HG03139 (cell line): ENCODE measurements around the gene CD2.

Experiments
- ATAC-seq: cut with Tn5 transposase; IDR thresholded peaks from one replicate; pipeline ENCODE4 v1.9.1; 2021; ENCODE audit not compliant: unreplicated experiment

CD2 gene

DNA sequence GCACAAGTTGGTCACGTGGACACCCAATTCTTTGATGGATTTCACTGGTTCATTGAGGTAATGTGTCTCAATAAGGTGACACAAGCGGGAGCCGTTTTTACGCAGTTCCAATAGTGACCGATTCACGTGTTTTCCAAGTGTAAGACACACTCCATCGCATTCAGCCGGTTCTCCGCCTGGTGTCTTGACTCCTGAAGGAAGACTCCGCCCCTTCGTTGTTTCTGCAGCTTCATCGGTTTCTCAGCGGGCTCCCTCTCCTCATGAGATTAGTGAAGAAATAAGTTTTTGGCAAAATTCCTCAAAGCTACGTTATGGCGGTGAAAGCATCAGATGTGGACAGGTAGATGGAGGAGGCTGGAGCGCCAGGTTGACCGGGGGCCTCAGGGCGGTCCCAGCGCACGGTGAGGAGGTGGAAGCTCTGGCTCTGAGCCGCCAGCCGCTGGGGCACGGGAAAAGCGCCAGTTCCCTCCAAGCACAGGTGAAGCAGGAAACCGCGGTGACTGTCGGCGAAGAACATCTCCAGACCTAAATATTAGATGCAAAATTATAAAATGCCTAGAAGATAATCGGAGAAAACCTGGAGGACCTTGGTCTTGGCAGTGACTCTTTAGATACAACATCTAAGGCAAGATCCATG is 21.0 kb downstream of the CD2 start:
- ATAC-seq, result no peak

DNA sequence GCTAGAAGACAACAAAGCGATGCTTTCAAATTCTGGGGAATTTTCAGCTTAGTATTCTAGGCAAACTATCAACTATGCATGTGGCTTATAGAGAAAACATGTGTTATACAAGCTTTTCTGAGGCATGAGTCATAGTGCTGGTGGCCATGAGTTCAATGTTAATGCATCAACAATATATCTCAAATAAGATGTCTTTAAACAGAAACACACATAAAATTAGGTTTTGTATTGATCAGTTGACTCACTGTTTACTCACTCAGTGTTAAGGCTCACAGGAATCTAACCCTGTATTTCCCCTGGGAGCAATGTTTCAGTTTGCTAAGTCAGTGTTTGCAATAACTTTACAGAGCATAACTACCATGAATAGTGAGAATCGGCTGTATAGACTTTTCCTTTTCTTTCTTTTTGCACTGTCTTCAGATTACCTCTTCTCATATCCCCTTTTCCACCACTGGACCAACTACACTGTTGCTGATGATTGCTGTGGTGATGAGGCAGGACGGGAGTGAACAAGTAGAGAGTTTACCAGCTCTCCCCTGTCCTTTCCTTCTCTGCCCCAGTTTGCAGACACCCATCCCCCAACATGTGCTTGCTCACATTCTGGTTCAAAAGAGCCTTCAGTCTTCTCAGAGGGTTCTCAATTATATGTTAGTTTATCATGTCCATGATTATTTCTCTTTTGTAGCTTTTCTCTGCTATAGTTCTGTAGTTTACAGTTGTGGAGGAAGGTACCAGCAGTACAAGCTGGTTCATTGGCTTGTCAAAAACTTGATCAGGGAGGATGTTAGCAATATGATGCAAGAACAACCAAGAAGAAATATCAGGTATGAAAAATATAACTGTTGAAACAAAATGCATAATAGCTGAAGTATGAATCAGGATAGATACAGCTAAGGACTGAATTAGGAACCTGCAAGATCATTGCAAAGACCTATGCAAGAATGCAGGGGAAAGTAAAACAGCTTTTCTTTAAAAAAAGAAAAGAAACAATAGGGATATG is 23.9 kb downstream of the CD2 start:
- no peak for ATAC-seq

DNA sequence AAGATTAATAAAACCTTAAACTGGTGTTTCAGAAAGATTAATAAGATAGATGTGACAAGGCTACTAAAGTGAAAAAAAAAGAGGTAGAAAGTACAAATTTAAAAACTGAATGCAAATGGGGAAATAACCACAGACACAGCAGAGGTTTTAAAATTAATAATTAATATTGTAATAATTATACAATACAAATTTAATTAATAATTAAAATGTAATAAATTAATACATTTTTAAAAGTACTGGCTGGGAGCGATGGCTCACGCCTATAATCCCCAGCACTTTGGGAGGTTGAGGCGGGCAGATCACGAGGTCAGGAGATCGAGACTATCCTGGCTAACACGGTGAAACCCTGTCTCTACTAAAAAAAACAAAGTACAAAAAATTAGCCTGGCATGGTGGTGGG is 26.8 kb downstream of the CD2 start:
- no peak for ATAC-seq

DNA sequence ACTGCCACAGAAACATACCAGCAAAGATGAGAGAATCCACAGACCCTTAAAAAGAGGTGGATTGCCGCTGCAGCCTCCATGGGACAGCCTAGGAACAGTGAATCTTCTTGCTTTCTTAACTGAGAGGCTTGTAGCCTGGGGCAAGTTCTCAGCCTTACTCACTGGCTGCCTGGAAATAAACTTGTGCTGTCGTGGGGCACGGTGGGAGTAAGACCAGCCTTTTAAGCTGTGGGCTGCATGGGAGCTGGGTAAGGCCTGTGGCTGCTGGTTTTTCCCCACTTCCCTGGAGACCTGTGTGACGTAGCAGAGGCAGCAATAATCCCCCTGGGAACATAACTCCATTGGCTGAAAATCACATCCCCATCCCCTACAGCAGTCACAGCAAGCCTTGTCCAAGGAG is 30.8 kb downstream of the CD2 start:
- no peak for ATAC-seq

DNA sequence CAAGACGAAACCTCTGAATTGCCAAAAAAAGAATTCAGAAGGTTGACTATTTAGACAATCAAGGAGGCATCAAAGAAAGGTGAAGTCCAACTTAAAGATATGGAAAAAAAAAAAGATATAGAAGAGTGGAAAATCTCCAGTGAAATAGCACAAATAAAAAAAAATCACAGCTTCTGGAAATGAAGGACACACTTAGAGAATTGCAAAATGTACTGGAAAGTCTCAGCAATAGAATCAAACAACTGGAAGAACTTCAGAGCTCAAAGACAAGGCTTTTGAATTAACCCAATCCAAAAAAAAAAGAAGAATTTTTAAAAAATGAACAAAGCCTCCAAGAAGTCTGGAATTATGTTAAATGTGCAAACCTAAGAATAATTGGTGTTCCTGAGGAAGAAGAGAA is 31.8 kb downstream of the CD2 start:
- no peak for ATAC-seq

DNA sequence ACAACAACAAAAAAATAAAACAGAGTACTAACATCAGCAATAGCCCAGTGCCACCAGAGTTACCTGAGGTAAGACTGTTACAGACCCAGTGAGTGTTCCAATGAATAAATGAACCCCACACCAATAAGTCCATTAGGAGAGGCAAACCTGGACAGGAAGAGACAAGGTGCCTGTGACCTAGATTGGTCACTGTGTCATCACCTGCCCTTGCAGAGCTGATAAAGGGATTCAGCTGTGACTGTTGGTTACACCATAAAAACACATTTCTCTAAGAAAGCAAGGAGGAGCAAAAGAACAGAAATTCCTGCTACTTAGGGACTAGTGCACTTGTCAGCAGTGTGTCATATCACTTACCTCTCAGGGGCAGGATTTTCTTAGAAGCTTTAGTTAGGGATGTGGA is 37.5 kb downstream of the CD2 start:
- no peak for ATAC-seq

DNA sequence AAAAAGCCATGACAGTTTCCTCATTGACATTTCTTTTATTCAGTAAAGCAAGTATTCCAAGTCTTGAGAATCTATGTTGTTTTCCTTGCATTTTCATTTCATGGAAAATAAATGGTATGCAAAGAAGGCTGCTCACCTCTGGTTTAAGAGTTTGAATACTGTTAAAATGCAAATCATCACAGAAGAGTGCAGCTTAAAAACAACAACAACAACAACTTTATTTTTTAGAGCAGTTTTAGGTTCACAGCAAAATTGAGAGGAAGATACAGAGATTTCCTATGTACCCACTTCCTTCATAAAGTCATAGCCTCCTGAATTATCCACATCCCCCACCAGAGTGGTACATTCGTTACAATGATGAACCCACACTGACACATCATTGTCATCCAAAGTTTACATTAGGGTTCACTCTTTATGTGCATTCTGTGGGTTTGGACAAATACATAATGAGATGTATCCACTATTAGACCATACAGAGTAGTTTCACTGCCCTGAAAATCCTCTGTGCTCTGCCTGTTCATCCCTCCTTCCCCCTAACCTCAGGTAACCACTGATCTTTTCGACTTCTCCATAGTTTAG is 39.2 kb downstream of the CD2 start:
- ATAC-seq, result no peak

DNA sequence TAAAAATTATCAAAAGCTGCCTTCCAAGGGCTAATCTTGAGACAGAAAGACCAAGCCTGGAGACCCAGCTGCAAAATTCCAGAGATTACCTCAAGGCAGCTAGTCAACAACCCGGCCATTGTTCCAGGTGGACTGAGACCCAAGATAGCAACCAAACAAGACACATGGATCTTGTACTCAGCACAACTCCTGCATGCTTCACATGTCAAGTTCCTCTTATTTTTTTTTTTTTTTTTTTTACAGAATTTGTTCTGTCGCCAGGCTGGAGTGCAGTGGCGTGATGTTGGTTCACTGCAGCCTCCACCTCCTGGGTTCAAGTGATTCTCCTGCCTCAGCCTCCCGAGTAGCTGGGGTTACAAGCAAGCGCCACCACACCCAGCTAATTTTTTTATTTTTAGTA is 40.1 kb downstream of the CD2 start:
- no peak for ATAC-seq

DNA sequence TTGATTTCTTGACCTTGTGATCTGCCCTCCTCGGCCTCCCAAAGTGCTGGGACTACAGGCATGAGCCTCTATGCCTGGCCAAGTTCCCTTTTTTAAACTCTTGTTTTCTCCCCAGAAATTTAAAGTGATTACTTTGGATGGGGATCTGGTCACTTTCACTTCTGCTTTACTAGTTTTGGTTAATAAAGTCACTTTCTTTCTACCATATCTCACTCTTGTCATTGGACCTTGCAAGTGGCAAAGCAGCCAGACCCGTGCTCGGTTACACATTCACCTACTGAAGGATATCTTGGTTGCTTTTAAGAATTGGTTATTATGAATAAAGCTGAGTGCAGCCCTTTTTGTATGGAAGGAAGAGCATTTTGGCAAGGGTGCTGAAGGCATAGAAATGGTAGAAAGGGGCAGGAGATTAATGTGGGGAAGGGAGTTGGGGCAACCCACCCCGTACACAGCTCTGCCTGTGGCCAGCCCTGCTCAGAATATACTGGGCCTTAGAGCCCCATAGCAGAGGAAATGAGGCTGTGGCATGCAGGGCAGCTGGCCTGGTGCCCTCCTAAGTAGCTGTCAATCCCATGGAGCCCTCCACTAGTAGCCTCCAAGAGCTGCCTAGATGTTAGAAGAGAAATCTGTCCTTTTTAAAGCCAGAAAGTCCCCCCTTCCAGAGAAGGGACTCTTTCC is 40.7 kb downstream of the CD2 start:
- peak; percentile 87 for ATAC-seq

DNA sequence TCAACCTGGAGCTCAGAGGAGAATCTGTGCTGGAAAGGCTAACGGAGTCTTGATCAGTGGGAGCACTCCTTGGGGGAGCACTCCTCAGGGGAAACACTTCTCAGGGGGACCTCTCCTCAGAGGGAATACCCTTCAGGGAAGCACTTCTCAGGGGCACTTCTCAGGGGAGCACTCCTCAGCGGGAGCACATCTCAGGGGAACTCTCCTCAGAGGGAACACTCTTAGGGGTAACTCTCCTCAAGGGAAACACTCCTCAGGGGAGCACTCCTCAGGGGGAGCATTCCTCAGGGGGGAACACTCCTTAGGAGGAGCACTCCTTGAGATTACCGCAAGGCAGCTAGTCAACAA is 41.2 kb downstream of the CD2 start:
- no peak for ATAC-seq

DNA sequence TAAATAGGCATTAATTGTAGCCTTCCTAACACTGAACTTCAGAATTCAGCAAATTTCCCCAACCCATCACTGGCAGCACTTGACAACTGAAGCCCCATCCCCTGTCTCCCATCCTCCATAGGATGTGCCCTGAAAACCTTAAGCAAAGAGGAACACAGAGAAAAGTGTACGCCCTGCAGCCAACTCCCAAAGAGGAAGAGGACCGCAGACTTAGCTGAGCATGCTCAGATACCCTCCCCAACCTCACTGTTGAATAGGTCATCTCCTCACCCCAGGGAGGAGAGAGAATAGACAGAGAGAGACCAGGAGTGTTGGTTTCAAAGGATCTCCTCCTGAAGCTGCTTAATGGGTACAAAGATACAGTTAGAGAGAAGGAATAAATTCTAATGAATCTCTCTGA is 50.5 kb downstream of the CD2 start:
- no peak for ATAC-seq

DNA sequence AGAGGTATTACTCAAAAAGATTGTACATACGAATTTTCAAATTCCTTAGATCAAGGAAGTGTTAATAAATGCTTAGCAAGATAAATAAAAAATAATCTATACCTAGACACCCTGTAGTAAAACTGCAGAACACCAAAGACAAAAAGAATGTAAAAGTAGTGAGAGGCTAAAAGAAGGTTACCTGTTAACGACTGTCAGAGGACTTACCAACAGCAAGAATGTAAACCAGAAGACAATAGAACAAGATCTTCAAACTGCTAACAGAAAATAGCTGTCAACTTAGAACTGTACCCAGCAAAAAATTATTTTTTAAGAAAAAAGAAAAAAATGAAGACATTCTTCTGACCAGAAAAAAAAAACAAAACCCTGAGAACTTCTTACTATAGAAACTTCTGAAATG is 51.2 kb downstream of the CD2 start:
- ATAC-seq, result no peak

DNA sequence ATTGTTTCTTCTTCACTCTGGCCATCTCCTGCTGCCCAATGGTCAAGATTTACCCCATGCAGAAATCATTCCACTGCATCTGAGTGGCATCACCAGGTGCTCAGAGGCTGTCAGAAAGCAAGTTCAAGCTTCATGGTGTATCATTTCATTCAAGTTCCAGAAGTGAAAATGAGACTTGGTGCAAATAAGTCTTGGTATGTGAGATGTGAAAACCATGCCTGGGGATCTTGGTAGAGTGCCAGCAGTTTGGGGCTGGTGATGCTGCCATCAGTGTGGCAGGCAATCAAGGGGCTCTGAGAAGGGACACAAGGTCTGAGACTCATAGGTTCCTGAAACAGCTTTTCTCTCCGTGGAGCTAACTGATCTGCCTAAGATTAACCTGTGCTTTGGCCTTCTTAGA is 52.0 kb downstream of the CD2 start:
- no peak for ATAC-seq

DNA sequence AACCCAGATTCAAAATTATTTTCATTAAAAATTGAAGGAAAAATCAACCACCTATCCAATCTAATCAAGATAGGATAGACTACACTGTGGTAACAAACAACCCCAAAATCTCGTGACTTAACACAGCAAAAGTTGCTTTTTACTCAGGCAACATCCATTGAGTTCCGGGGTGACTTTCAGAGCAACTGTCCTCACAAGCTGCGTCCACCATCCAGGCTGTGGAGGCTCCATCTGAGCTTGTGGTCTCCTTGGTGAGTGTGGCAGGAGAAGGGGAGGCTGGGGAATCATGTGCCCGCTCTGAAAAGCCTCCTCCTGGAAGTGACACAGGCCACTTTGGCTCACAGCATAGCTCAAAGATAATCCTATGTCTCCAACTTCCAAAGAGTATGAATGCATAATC is 52.4 kb downstream of the CD2 start:
- ATAC-seq, result no peak

DNA sequence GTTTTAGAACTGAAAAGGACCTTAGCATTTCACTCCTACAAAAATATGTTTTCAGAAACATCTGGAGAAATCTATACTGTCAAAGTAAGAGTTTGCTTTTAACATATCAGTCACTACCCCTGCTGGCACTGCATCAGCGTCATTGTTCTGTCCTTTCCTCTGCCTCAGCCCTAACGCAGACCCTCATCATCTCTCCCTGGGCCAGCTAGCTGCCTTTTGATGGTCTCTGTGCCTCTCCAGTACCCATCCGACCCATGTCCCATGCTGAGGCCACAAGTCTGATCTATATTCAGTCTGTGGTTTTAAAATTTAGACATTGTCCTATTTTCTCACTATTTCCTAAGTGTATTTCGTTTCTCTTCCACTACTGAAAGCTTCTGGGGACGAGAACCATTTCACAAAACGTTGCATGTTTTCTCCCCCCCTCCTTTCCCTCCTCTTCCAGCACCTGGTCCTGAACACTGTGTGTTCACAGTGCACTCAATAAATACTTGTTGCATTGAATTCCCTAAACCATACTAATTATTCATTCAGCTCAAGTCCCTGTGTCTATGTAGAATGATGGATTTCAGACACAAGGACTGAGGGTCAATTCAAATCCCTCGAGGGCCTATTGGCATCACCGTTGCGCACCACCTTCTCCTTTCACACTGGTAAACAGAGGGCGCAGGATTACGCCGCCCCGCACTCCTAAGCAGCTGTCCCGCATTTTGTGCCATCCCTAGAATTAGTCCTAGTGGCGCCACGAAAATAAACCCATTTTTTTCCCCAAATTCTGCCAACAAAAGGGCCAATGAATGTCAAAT is 53.4 kb downstream of the CD2 start:
- no peak for ATAC-seq

DNA sequence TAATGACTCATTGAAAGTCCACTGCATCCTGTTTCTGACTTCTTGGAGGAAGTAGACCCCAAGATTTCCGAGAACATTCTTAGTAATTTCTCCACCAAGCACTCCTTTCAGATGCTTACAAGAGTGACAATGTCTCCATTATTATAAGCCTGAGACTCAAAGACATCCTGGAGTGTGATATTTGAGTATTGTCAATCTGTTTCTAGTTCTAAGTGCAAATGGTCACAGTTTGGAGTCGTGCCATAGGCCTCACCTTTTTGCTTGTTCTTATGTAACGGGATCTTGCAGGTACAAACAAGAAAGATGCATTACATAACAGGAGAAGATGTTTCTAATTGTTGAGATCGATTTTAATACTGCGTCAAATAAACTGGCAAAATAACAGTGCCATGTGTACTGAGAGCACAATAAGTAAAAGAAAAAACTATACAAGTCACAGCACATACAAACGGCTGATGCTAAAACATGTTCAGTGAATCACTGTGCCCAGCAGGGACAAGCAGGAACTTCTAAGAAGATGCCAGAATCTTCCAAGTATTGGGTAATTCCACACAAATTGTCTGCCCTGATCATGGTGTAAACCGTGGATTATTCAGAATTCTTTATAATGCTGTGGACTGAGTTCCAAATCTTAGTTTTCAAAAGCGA is 54.1 kb downstream of the CD2 start:
- ATAC-seq, result no peak

DNA sequence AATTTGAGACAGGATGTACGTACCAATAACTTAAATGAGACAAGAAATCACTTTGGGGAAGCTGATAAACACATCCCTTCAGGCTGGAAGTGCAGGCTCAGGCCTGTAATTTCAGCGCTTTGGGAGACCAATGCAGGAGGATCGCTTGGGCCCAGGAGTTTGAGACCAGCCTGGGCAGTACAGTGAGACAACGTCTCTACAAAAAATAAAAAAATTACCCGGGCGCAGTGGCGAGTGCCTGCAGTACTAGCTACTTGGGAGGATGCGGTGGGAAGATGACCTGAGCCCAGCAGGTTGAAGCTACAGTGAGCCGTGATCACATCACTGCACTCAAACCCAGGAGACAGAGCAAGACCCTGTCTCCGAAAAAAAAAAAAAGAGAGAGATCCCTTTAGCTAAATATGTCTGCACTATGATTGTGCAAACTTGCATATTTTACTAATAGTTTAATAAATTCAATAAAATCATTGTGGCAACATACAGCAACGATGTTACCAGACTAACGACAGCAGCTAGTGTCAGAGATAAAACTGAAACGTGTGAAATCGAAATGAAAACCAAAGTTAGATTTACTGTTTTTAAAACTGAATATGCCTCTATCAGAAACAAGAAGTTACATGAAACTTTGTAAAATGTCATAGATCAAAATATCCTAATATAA is 54.7 kb downstream of the CD2 start:
- ATAC-seq, result no peak

DNA sequence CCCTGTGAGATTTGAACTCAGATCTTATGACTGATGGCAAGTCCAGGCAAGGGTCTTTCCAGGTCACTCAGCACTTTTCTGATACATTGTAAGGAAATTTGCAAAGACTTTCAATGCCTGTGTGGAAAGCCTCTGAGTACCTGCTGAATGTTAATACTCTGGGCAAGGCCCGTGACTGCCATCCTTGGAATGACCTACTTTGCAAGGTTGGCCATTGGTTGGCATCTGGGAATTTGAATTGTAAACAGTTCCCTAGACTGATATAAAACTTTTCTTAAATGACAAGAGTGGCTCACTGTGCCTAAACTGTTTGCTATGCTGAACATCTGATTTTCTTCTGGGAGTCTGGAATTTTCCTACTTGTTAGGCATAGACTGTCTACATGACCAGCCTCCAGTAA is 57.1 kb downstream of the CD2 start:
- no peak for ATAC-seq

DNA sequence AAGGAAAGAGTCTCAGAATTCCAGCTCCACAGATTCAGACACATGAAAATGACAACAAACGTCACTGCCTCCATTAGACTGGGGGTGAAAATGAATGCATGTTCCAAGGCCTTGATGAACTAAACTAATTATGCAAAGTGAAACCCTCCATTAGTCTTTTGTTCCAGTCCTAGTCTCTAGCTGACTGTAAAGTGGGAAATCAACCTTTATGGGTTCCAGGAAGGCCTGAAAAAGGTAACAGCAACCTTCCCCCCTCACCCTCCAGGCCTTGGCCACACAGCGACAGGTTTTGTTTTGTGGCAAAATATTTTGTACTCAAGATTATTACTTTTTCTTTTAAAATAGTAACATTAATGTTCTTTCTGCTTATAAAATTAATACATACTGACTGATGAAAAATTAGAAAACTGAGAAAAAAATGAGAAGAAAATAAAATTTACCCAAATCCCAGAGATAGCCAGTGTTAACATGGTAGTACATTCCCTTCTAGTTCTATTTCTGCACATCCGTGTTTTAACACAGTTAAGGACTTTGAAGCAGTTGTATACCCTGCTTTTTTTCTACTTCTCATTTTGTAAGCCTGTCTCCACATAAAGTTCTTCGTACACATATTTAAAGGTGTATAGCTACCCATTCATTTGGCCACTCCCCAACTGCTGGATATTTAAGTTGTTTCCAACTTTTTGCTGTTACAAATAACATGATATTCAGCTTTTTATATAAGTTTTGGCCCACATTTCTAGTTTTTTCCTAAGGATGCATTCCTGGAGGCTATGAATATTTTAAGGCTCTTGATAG is 60.9 kb downstream of the CD2 start:
- ATAC-seq, result no peak
